Fibroblast of mammary gland (primary cell): ENCODE data around the gene FGGY.
A peak's percentile ranks its signal among the peaks of the same experiment; 100 is the strongest.

Source experiments
- DNase-seq: peaks from one replicate; pipeline ENCODE4 v3.0.0-alpha.2; 2010; ENCODE audit warnings: low read depth
- H3K4me3 ChIP-seq: 2 replicates; pipeline ENCODE4 v1.5.1; 2011; ENCODE audit warnings: low read depth, mild to moderate bottlenecking, low read length, moderate library complexity; ENCODE audit not compliant: control insufficient read depth
- TF ChIP-seq, protein P1 (sequence below): conservative IDR thresholded peaks from 2 replicates; pipeline ENCODE4 v1.5.1; 2011; ENCODE audit warnings: low read depth, low read length, inconsistent platforms; ENCODE audit not compliant: control insufficient read depth, insufficient read depth

The FGGY gene

DNA sequence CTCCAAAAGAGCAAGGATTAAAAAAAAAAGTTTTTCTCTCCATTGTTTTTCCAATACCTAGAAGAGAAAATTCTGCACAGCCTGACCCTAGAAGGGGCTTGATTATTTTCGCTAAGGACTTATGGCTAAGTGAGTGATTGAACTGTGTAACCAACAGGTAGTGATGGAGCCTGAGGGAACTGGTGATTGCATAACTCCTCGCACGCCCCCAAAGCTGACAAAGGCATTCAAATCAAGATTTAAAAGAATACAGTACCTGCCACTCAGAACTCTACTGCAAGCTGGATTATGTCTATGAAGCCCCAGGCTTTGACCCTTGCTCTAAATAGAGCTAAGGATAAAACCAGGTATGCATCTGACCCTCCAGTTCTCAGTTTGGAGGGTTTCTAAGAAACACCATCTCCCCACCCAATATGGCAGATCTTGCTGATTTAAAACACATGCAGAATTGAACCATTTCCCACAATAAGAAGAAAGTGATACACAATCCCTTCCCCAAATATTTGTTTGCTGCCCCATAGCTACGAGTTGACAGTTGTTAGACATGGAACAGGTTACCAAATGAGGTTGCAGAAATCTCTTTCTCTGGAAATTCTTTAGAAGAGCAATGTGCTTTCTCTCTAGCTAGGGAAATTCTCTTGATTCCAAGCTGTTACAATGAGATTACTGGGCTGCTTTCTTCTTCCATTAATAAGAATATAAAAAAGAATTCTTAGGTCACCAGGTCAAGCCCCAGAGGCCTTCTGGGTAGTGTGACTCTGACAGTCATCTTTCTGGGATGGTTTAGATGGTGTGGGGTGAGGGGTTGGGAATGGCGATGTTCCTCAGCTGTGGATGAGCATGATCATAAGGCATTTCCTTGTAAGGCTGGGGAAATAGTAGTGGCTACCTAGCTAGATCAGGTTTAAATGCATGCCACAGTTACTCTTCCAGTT, 35.1 kb downstream of the FGGY start:
- DNase-seq: no peak
- H3K4me3 ChIP-seq: no peak overlapping the region
- TF ChIP-seq, protein P1, sequence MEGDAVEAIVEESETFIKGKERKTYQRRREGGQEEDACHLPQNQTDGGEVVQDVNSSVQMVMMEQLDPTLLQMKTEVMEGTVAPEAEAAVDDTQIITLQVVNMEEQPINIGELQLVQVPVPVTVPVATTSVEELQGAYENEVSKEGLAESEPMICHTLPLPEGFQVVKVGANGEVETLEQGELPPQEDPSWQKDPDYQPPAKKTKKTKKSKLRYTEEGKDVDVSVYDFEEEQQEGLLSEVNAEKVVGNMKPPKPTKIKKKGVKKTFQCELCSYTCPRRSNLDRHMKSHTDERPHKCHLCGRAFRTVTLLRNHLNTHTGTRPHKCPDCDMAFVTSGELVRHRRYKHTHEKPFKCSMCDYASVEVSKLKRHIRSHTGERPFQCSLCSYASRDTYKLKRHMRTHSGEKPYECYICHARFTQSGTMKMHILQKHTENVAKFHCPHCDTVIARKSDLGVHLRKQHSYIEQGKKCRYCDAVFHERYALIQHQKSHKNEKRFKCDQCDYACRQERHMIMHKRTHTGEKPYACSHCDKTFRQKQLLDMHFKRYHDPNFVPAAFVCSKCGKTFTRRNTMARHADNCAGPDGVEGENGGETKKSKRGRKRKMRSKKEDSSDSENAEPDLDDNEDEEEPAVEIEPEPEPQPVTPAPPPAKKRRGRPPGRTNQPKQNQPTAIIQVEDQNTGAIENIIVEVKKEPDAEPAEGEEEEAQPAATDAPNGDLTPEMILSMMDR: no peak

DNA sequence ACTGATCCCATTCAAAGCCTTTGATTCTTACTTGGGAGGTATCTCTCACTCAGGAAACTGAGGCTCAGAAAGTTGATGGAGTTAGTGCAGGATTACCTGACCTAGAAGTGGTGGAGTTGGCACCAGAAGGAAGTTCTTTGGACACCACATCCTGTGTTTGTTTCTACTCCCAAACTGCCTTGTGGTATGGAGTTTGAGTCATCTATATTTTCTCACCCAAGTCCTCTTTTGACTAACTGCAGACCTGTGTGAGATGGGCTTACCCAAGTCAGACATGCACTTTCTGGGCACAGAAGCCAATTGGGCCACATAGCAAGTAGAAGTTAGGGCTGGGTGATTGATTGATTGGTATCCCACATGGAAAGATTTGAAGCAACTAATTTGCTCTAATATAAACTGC, 36.1 kb downstream of the FGGY start:
- TF ChIP-seq, protein P1: no peak
- DNase-seq: peak; percentile 85
- H3K4me3 ChIP-seq: no peak overlapping the region

DNA sequence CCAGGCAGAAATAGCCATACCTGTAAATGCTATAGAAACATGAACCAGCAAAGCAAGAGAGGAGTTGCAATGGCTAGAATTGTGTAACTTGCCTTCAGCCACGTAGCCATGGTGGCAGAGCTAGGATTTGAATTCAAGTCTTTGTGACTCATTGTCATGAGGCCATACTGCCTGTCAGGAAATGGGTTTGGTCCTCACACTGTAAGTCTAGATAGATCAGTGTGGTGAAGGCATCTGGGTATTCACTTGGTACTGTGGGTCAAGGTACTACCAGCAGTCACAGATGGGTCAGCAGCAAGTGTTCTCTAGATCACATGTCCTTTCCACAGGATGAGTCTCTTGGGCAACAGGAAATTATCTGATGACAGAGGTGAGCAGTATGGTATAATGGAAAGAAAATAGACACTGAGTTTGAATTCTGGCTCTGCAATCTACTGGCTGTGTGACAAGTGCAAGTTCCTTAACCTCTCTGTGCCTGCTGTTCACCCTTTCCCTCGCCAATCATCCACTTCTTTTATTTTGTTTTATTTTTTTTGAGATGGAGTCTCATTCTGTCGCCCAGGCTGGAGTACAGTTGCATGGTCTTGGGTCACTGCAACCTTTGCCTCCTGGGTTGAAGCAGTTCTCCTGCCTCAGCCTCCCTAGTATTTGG, 36.9 kb downstream of the FGGY start:
- no peak overlapping the region for H3K4me3 ChIP-seq
- peak; percentile 54 for DNase-seq
- TF ChIP-seq, protein P1: no peak

DNA sequence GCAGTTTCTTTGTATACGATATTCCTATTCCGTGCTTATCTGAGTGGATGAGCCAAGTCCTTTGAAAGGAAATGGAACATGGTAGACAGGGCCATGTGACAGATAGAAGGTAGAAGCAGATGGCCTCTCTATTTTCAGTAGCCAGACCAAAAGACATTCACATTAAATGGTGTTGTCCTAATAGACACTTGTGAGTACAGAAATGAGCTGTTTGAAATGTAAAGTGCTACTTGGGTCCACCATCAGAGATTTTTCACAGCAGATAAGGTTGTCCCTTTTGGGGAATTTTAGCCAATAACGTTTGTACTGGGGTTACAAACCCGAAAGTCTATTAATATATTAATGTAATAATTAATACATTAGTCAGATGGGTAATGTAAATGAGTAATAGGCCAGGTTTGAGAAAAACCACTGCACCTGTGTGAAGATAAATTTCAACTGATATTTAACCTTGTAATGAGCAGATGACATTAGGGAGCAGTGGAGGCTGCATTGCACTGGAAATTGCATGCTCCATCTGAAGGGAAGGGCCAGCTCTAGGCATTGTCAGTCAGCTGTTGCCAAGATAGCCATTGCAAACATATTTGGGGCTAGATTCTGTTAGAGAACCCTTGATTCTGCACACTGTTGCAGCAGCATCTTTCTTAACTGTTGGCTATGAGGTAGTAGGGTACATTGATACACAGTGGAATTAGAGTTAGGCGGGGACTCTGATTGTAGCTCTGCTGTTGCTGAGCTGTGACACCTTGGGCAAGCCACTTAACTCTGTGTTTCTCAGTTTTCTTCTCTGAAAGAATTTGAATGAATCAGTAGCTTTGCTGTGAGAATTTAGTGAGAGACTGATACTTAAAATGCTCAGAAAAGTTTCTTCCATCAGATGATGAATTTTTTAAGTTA, 43.8 kb downstream of the FGGY start:
- TF ChIP-seq, protein P1: no peak
- H3K4me3 ChIP-seq: no peak overlapping the region
- DNase-seq: no peak

DNA sequence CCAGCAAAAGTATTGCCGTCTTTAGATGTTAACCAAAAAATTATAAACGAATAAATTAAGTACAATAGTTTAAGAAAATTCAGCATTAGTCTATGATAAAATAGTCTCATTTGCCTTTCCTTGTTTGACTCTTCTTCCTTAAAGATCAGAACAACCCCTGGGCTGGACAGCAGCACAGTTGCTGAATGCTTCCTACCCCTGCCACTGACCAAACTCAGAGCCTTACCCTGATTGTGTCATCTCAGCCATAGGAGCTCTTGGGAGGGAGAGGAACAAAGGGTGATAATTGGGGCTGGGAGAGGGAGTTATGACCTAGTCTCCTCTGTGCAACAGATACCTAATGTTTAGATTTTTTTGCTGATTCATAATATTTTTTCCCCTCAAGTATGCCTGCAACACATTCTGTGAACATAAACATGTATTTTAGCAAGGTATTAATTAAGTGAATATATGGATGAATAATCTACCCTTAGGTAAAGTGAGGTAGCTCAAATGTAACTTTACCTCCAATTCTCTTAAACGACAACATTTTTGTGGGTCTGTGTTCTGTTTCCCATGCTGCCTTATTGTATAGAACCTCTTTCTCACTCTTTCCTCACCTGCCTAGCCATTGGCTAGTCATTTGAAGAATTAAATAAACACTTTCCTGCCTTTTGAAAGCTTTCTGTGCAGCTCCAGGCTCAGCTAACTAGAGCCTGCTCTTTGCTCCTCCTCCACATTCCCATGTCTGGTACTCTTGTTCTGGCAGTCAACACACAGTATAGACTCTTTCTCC, 46.1 kb downstream of the FGGY start:
- TF ChIP-seq, protein P1: no peak
- DNase-seq: no peak
- no peak overlapping the region for H3K4me3 ChIP-seq

DNA sequence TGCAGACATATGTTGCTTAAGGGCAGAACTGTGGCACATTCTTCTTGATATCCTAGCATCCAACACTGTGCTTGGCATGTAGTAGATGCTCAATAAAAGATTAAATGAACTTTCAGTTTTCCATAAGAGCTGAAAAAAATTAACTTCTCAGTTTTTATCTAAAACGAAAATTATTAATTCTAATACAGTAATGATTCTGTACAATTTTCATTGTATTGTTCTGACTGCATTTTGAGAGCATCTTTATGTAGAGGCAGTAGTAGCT, 46.6 kb downstream of the FGGY start:
- DNase-seq: no peak
- no peak overlapping the region for H3K4me3 ChIP-seq
- TF ChIP-seq, protein P1: no peak
